ENCODE measurements around the gene TSPAN9.

Gene TSPAN9

GRCh38 chr12:3164454-3165077 lies 87.4 kb downstream of the TSPAN9 start:
- DNase-seq (ENCODE audit: low spot score) = no peak

- DNase-seq (ENCODE audit: low spot score) = no peak
These were observed 88.2 kb downstream of the TSPAN9 start for GRCh38 chr12:3165078-3165980.

- no peak for DNase-seq (ENCODE audit: low spot score)
These were observed 90.5 kb downstream of the TSPAN9 start for GRCh38 chr12:3167636-3168035.

- DNase-seq (ENCODE audit: low spot score) = peak; percentile 63
These were observed 91.3 kb downstream of the TSPAN9 start for GRCh38 chr12:3168223-3169221.

- peak; percentile 81 for DNase-seq (ENCODE audit: low spot score)
These were observed 93.4 kb downstream of the TSPAN9 start for GRCh38 chr12:3170423-3171194.

GRCh38 chr12:3171195-3171591 lies 94.0 kb downstream of the TSPAN9 start:
- DNase-seq (ENCODE audit: low spot score) = no peak

- DNase-seq (ENCODE audit: low spot score) = no peak
These were observed 95.2 kb downstream of the TSPAN9 start for GRCh38 chr12:3172124-3173007.

GRCh38 chr12:3173008-3173553 lies 95.9 kb downstream of the TSPAN9 start:
- DNase-seq (ENCODE audit: low spot score) = no peak

- DNase-seq (ENCODE audit: low spot score) = no peak
These were observed 96.7 kb downstream of the TSPAN9 start for GRCh38 chr12:3173912-3174311.

GRCh38 chr12:3175238-3175637 lies 98.1 kb downstream of the TSPAN9 start:
- no peak for DNase-seq (ENCODE audit: low spot score)

GRCh38 chr12:3176754-3177153 lies 99.6 kb downstream of the TSPAN9 start:
- DNase-seq (ENCODE audit: low spot score) = no peak

- DNase-seq (ENCODE audit: low spot score) = no peak
These were observed 100.7 kb downstream of the TSPAN9 start for GRCh38 chr12:3177778-3178425.

GRCh38 chr12:3178671-3179313 lies 101.6 kb downstream of the TSPAN9 start:
- DNase-seq (ENCODE audit: low spot score) = no peak

- no peak for DNase-seq (ENCODE audit: low spot score)
These were observed 102.6 kb downstream of the TSPAN9 start for GRCh38 chr12:3179731-3180130.

GRCh38 chr12:3182426-3182825 lies 105.2 kb downstream of the TSPAN9 start:
- no peak for DNase-seq (ENCODE audit: low spot score)

- DNase-seq (ENCODE audit: low spot score) = no peak
These were observed 107.3 kb downstream of the TSPAN9 start for GRCh38 chr12:3184485-3184884.

- no peak for DNase-seq (ENCODE audit: low spot score)
These were observed 108.2 kb downstream of the TSPAN9 start for GRCh38 chr12:3185260-3185870.

- DNase-seq (ENCODE audit: low spot score) = no peak
These were observed 109.5 kb downstream of the TSPAN9 start for GRCh38 chr12:3186546-3187215.

Measured in AG08395 (cell line).